ENCODE measurements around the gene GRIP2. TPM values are rescaled to one million over a fixed set of nuclear protein-coding genes. Genes with fewer than 3 reads are reported as not detected.

Gene GRIP2
- total RNA-seq, 1 donor from 2014 or later: not detected

GRCh38 chr3:14496351-14496750, 43.8 kb downstream of the GRIP2 start:
- Mint-ChIP-seq H3K4me3 (ENCODE audit: low read depth) (no peak overlapping the region), H3K4me1 (ENCODE audit: low read depth) (no peaks in the 10 kb centered on the region), H3K27me3 (ENCODE audit: low read depth) (peaks cover 5% of the 10 kb centered on the region), H3K36me3 (ENCODE audit: low read depth) (no peaks in the 10 kb centered on the region), H3K9me3 (peaks cover 7% of the 10 kb centered on the region), H3K27ac (no peak overlapping the region)
- intact Hi-C loops (cut with micrococcal nuclease): no loop called here
- DNase-seq (ENCODE audit: low spot score): no peak

GRCh38 chr3:14494973-14495300, 45.2 kb downstream of the GRIP2 start:
- no peak overlapping the region for H3K27ac Mint-ChIP-seq
- no peaks in the 10 kb centered on the region for H3K4me1 Mint-ChIP-seq (ENCODE audit: low read depth)
- peaks cover under 1% of the 10 kb centered on the region for H3K27me3 Mint-ChIP-seq (ENCODE audit: low read depth)
- intact Hi-C loops (cut with micrococcal nuclease): no loop called here
- H3K36me3 Mint-ChIP-seq (ENCODE audit: low read depth): no peaks in the 10 kb centered on the region
- H3K4me3 Mint-ChIP-seq (ENCODE audit: low read depth): no peak overlapping the region
- no peak for DNase-seq (ENCODE audit: low spot score)
- H3K9me3 Mint-ChIP-seq: no peaks in the 10 kb centered on the region

- no peaks in the 10 kb centered on the region for H3K9me3 Mint-ChIP-seq
- intact Hi-C loops (cut with micrococcal nuclease): no loop called here
- no peak overlapping the region for H3K4me3 Mint-ChIP-seq (ENCODE audit: low read depth)
- no peaks in the 10 kb centered on the region for H3K4me1 Mint-ChIP-seq (ENCODE audit: low read depth)
- H3K27ac Mint-ChIP-seq: no peak overlapping the region
- no peak for DNase-seq (ENCODE audit: low spot score)
- no peaks in the 10 kb centered on the region for H3K27me3 Mint-ChIP-seq (ENCODE audit: low read depth)
- no peaks in the 10 kb centered on the region for H3K36me3 Mint-ChIP-seq (ENCODE audit: low read depth)
Measured at GRCh38 chr3:14494279-14494972, 45.7 kb downstream of the GRIP2 start.

- no peaks in the 10 kb centered on the region for H3K36me3 Mint-ChIP-seq (ENCODE audit: low read depth)
- no peak overlapping the region for H3K27ac Mint-ChIP-seq
- H3K4me3 Mint-ChIP-seq (ENCODE audit: low read depth): no peak overlapping the region
- intact Hi-C loops (cut with micrococcal nuclease): no loop called here
- no peaks in the 10 kb centered on the region for H3K9me3 Mint-ChIP-seq
- H3K27me3 Mint-ChIP-seq (ENCODE audit: low read depth): no peaks in the 10 kb centered on the region
- no peak for DNase-seq (ENCODE audit: low spot score)
- no peaks in the 10 kb centered on the region for H3K4me1 Mint-ChIP-seq (ENCODE audit: low read depth)
Measured at GRCh38 chr3:14492948-14493881, 46.9 kb downstream of the GRIP2 start.

GRCh38 chr3:14491396-14492190, 48.5 kb downstream of the GRIP2 start:
- Mint-ChIP-seq H3K36me3 (ENCODE audit: low read depth) (peaks cover 3% of the 10 kb centered on the region), H3K4me1 (ENCODE audit: low read depth) (no peaks in the 10 kb centered on the region), H3K27me3 (ENCODE audit: low read depth) (no peaks in the 10 kb centered on the region), H3K9me3 (no peaks in the 10 kb centered on the region), H3K4me3 (ENCODE audit: low read depth) (no peak overlapping the region), H3K27ac (no peak overlapping the region)
- DNase-seq (ENCODE audit: low spot score): no peak
- intact Hi-C loops (cut with micrococcal nuclease): no loop called here

GRCh38 chr3:14490831-14491230, 49.3 kb downstream of the GRIP2 start:
- Mint-ChIP-seq H3K9me3 (no peaks in the 10 kb centered on the region), H3K27me3 (ENCODE audit: low read depth) (no peaks in the 10 kb centered on the region), H3K36me3 (ENCODE audit: low read depth) (peaks cover 3% of the 10 kb centered on the region), H3K4me1 (ENCODE audit: low read depth) (no peaks in the 10 kb centered on the region), H3K4me3 (ENCODE audit: low read depth) (no peak overlapping the region), H3K27ac (no peak overlapping the region)
- intact Hi-C loops (cut with micrococcal nuclease): no loop called here
- no peak for DNase-seq (ENCODE audit: low spot score)

- intact Hi-C loops (cut with micrococcal nuclease): no loop called here
- H3K9me3 Mint-ChIP-seq: no peaks in the 10 kb centered on the region
- H3K4me3 Mint-ChIP-seq (ENCODE audit: low read depth): no peak overlapping the region
- peaks cover 7% of the 10 kb centered on the region for H3K36me3 Mint-ChIP-seq (ENCODE audit: low read depth)
- no peaks in the 10 kb centered on the region for H3K4me1 Mint-ChIP-seq (ENCODE audit: low read depth)
- DNase-seq (ENCODE audit: low spot score): no peak
- H3K27me3 Mint-ChIP-seq (ENCODE audit: low read depth): no peaks in the 10 kb centered on the region
- no peak overlapping the region for H3K27ac Mint-ChIP-seq
Measured at GRCh38 chr3:14490255-14490654, 49.9 kb downstream of the GRIP2 start.

GRCh38 chr3:14489641-14490040, 50.5 kb downstream of the GRIP2 start:
- peaks cover 12% of the 10 kb centered on the region for H3K36me3 Mint-ChIP-seq (ENCODE audit: low read depth)
- H3K4me3 Mint-ChIP-seq (ENCODE audit: low read depth): no peak overlapping the region
- intact Hi-C loops (cut with micrococcal nuclease): no loop called here
- no peaks in the 10 kb centered on the region for H3K4me1 Mint-ChIP-seq (ENCODE audit: low read depth)
- no peak overlapping the region for H3K27ac Mint-ChIP-seq
- H3K9me3 Mint-ChIP-seq: no peaks in the 10 kb centered on the region
- DNase-seq (ENCODE audit: low spot score): no peak
- no peaks in the 10 kb centered on the region for H3K27me3 Mint-ChIP-seq (ENCODE audit: low read depth)

GRCh38 chr3:14488286-14489041, 51.7 kb downstream of the GRIP2 start:
- Mint-ChIP-seq H3K36me3 (ENCODE audit: low read depth) (peaks cover 20% of the 10 kb centered on the region), H3K4me1 (ENCODE audit: low read depth) (no peaks in the 10 kb centered on the region), H3K4me3 (ENCODE audit: low read depth) (no peak overlapping the region), H3K27ac (no peak overlapping the region), H3K9me3 (no peaks in the 10 kb centered on the region), H3K27me3 (ENCODE audit: low read depth) (no peaks in the 10 kb centered on the region)
- intact Hi-C loops (cut with micrococcal nuclease): no loop called here
- no peak for DNase-seq (ENCODE audit: low spot score)

- Mint-ChIP-seq H3K4me3 (ENCODE audit: low read depth) (no peak overlapping the region), H3K36me3 (ENCODE audit: low read depth) (peaks cover 26% of the 10 kb centered on the region), H3K27ac (no peak overlapping the region), H3K4me1 (ENCODE audit: low read depth) (no peaks in the 10 kb centered on the region), H3K27me3 (ENCODE audit: low read depth) (no peaks in the 10 kb centered on the region), H3K9me3 (no peaks in the 10 kb centered on the region)
- DNase-seq (ENCODE audit: low spot score): no peak
- intact Hi-C loops (cut with micrococcal nuclease): no loop called here
Measured at GRCh38 chr3:14487821-14488220, 52.3 kb downstream of the GRIP2 start.

- Mint-ChIP-seq H3K4me3 (ENCODE audit: low read depth) (no peak overlapping the region), H3K27me3 (ENCODE audit: low read depth) (no peaks in the 10 kb centered on the region), H3K4me1 (ENCODE audit: low read depth) (no peaks in the 10 kb centered on the region), H3K9me3 (no peaks in the 10 kb centered on the region), H3K27ac (no peak overlapping the region), H3K36me3 (ENCODE audit: low read depth) (peaks cover 28% of the 10 kb centered on the region)
- intact Hi-C loops (cut with micrococcal nuclease): no loop called here
- DNase-seq (ENCODE audit: low spot score): no peak
Measured at GRCh38 chr3:14487086-14487485, 53.1 kb downstream of the GRIP2 start.

- no peak overlapping the region for H3K4me3 Mint-ChIP-seq (ENCODE audit: low read depth)
- intact Hi-C loops (cut with micrococcal nuclease): no loop called here
- no peaks in the 10 kb centered on the region for H3K4me1 Mint-ChIP-seq (ENCODE audit: low read depth)
- no peaks in the 10 kb centered on the region for H3K27me3 Mint-ChIP-seq (ENCODE audit: low read depth)
- DNase-seq (ENCODE audit: low spot score): no peak
- H3K36me3 Mint-ChIP-seq (ENCODE audit: low read depth): peaks cover 34% of the 10 kb centered on the region
- H3K9me3 Mint-ChIP-seq: no peaks in the 10 kb centered on the region
- no peak overlapping the region for H3K27ac Mint-ChIP-seq
Measured at GRCh38 chr3:14486460-14486859, 53.7 kb downstream of the GRIP2 start.
